Activated naive CD8-positive, alpha-beta T cell treated with anti-CD3 and anti-CD28 coated beads, Interleukin-2, amount 50 U/mL, for 16 hours (primary cell): ENCODE results near the gene SPATA25.
A peak's percentile ranks its signal among the peaks of the same experiment; 100 is the strongest.
"Not testable (repeated sequence)": the region's sequence is repeated elsewhere in the genome, so short reads cannot be mapped to it uniquely, and the experiment has no call there.

ENCODE experiments used
- DNase-seq: peaks from one replicate; pipeline ENCODE4 v3.0.0-alpha.2; 2020; ENCODE audit warnings: low read depth, low spot score

Gene SPATA25, protein sequence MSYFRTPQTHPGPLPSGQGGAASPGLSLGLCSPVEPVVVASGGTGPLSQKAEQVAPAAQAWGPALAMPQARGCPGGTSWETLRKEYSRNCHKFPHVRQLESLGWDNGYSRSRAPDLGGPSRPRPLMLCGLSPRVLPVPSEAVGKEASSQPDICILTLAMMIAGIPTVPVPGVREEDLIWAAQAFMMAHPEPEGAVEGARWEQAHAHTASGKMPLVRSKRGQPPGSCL

DNA sequence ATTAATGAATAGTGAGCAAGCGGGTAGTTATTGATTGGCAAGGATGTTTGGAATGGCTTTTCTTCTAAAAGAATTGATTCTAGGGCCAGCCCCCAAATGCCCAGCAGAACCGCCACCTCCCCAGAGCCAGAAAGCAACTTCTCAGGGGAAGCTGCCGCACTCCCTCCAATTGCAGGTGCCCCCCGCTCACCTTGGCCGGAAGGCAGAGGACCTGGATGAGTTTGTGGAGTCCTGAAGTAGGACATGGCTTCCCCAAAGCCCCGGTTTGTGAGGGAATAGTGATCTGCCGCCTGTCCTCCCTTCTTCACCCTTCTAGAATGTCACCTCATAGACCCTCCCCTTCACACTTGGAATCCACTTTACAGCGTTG lies at the start of gene SPATA25:
Gene SPATA25 (minus strand): TSS at position 277 of the 370 bp plus-strand sequence. CDS start 32 bp downstream, at position 245.
- DNase-seq = no peak

DNA sequence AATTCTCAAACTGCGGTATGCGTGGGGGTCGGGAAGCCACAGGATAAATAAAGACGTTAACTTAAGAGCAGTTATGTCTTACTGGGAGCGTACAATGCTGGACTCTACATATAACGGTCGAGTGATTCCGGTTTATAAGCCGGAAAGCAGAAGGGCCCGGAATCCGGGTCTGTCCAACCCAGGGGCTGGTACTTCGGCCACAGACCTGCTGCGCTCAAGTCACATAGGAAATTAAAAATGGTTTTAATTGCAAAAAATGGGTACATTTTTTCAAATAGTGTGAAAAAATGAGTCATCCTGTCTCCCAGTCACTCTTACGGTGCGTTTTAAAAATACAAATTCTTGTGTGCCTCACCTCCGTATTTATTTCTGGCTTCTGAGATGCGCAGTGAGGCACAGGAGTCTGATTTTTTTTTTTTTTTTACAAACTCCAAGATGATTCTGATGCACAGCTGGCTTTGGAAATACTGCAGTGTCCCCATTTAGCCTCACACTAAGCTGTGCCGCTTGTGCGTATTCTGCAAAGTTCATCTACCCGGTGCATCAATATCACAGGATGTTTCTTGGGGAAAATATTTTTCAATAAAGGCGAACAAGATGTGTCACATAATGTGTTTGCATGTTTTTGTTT lies 48.1 kb upstream of the SPATA25 start:
- no peak for DNase-seq

DNA sequence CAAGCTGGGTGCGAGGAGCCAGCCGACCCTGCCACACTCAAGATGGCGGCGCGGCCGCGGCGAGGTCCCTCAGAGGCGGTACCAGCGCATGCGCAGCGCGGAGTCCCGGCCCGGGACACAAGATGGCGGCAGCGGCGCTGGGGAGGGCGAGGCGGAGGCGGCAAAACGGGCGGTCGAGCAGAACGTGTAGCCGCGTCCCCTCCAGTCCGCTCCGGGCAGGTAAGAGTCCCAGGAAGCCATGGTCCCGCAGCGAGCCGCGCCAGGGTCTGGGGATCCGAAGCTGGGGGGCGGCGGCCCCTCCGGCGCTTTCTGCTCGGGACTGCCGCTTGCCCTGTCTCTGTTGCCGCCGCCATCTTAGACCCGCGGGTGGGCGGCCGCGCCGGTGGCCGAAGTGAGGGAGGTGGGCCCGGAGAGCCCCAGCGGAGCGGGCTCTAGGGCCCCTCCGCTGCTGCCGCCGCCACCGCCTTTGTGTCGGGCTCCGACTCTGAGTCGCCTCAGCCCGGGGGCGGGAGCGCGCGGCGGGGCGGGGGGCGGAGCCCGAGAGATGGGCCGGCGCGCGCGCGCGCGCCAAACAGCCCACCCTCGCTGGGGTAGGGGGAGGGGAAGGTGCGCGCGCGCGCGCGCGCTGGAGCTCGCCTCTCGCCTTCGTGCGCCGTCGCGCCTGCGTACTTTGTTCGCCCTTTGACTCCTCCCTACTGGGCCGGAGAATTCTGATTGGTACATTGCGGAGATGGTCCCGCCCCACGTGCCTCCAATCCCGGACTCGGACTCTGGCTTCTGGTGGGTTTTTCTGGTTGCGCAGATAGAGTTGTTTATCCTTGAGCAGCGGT lies 47.4 kb upstream of the SPATA25 start, which contains the start of gene PCIF1:
Gene PCIF1 (plus strand): TSS at position 98 of the 830 bp plus-strand sequence. CDS start 4,317 bp downstream, outside the sequence.
- DNase-seq = peak; percentile 94

DNA sequence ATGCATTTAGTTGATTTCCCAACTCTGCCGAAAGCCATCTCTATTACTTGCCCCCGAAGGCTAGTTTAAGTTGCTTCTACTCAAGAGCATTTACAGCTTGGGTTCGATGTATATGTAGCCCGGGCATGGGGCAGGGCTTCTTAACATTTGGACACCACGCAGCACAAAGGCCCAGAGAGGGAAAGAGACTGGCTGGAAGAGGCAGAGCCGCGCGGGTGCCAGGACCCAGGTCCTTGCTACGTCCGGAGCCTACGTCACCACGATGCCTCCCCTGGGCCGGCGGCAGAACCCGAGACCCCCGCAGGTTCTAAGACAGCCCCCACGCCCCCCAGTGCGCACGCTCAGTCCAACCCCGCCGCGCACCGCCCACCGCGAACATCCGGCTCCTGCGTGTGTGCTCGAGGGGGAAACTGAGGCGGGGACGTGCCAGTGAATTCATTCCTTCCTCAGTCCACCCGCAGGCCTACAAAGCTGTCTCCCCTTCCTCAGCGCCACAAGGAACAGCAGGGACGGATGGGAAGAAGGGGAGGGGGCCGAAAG lies 46.7 kb upstream of the SPATA25 start:
- DNase-seq = no peak

DNA sequence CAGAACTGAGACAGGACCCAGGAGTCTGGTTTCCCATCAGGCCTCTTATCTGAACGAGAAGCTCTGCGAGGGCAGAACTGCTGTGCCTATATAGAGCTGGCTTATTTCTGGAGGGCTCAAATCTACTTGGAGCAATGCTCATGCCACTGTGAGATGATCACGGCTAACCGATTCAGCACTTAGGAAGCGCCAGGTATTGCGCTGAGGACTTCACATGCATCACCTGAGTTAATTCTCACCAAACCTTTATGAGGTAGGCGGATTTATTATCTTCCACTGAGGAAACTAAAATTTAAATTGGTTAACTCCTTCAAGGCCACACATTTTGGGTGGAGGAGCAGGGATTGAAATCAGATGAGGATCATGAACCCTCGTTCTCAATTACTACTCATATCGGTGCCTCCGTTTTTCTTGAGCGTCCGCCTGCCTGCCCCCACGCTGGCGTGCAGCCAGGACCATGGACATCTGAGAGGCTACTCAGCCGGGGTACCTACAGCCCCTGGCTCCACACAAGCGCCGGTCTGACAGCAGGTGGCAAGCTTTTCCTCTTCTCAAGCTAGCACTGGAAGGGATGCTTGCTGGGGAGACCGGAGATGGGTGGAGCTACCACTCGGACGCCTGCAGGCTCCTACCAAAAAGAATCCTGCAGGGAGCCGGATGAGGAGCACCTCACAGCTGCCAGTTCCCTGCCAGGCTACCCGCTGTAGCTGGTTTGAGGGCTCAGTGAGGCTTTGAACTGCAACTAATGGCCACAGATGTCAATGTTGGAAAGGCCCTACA lies 46.0 kb upstream of the SPATA25 start:
- DNase-seq = no peak

DNA sequence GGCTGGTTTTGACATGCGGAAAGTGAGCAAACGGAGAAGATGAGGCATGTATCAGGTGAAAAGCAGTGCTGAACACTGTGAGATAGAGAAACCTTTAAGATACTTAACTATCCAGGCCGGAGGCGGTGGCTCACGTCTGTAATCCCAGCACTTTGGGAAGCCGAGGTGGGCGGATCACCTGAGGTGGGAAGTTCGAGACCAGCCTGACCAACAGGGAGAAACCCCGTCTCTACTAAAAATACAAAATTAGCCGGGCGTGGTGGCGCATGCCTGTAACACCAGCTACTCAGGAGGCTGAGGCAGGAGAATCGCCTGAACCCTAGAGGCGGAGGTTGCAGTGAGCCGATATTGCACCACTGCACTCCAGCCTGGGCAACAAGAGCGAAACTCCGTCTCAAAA lies 44.3 kb upstream of the SPATA25 start:
- DNase-seq = not testable (repeated sequence)

DNA sequence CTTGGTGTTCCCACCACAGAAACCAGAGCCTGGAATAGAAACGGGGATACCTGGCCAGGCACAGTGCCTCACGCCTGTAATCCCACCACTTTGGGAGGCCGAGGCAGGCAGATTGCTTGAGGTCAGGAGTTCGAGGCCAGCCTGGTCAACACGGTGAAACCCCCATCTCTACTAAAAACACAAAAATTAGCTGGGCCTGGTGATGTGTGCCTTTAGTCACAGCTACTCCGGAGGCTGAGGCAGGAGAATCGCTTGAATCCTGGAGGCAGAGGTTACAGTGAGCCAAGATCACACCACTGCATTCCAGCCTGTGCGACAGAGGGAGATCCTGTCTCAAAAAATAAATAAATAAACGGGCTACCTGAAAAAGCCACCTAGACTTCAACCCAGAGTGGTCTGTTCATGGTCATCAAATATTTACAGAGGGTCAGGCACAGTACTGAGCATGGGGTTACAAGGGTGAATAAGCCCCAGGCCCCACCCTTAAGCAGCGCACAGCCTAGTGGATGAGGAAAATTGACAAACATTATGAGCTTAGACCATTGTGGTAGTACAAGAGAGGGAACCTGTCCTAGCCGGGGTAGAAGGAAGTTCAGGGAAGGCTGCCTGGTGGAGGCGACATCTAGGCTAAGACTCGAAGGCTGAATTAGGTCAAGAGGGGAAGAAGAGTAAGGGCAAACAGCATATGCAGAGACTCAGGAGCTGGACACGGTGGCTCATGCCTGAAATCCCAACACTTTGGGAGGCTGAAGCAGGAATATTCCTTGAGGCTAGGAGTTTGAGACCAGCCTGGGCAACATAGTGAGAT lies 39.9 kb upstream of the SPATA25 start:
- DNase-seq = no peak

DNA sequence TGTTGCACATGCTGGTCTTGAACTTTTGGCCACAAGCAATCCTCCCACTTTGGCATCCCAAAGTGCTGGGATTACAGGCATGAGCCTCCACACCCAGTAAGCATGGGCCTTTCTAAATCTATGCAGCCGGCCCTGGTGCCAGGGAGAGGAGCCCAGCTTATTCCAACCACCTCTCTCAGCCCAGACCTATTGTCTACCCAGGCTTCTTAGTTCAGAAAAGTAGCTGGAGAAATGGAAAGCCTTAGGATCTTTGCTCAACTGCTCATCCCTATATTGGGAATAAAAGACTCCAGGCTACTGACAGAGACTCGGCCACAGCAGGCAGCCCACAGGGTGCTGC lies 39.3 kb upstream of the SPATA25 start:
- no peak for DNase-seq

DNA sequence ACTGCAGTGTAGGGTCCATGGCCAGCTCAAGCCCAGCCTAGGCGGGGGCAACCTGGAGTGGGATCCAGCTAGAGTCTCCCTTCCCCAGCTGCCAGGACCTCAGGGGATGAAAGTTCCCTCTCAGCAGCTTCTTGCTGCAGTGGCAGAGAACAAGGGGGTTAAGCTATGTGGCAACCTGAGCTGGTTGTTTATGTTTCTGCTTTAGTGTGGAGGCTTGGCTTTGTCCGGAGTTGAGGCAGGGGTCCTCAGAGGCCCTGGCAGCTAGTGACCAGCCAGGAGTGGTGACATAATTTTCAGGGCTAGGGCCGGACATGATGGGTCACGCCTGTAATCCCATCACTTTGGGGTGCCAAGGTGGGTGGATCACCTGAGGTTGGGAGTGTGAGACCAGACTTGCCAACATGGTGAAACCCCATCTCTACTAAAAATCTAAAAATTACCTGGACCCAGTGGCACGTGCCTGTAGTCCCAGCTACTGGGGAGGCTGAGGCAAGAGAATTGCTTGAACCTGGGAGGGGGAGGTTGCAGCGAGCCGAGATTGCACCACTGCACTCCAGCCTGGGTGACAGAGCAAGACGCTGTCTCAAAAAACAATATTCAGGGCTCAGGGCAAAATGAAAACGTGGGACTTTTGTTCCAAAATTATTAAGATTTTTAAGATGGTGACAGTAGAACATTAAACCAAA lies 38.5 kb upstream of the SPATA25 start:
- no peak for DNase-seq

DNA sequence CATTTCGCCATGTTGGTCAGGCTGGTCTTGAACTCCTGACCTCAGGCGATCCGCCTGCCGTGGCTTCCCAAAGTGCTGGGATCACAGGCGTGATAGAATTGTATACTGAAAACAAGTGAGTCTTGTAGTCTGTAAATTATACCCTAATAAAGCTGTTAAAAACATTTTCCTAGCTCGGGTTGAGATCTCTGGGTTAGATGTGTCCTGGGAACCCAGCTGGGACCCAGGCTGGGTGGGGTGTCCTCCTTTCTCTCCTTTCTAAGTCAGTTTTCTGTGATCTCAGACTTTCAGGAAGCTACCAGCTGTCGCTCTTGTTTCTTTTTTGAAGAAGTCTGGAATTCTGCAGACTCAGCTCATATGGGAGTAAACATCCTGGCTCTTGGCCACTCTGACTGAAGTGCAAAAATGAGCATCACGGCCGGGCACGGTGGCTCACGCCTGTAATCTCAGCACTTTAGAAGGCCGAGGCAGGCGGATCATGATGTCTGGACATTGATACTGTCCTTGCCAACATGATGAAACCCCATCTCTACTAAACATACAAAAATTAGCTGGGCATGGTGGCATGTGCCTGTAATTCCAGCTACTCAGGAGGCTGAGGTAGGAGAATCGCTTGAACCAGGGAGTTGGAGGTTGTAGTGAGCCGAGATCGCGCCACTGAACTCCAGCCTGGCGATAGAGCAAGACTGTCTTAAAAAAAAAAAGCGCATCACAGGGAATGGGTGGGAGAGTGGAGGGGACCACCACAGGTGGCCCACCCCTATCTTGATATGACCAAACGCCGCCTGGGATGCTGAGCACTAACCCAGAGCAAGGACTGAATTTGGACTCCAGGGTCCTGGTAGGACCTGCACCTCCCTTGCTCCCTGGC lies 37.2 kb upstream of the SPATA25 start:
- DNase-seq = no peak

DNA sequence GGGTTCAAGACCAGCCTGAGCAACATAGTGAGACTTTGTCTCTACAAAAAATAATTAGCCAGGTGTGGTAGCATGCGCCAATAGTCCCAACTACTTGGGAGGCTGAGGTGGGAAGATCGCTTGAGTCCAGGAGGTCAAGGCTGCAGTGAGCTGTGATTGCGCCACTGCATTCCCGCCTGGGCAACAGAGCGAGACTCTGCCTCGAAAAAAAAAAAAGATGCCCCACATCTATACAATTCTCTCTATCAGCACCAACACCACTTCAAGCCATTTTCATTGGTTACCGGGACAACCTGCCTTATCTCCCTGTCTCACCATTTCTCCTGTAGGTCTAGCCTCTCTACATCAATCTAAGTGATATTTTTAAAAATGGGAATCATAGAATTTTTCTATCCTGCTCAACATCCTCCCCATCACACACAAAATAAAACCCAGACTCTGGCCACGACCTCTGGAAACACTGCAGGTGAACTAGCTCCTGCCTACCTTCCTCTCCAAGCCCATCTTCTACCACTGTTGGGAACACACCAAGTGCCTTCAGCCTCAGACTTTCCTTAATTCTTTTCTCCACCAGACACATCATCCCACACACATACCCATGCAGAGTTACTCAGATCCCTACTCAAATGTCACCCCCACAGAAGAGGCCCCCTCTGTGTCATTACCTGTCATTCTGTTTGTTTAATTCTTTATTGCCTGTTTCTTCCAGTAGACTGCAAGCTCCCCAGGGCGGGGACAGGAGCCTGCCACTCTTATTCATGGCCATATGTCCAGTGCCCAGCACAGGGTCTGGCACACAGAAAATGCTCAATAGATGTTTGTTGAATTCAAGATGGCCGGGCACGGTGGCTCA lies 34.1 kb upstream of the SPATA25 start:
- no peak for DNase-seq

DNA sequence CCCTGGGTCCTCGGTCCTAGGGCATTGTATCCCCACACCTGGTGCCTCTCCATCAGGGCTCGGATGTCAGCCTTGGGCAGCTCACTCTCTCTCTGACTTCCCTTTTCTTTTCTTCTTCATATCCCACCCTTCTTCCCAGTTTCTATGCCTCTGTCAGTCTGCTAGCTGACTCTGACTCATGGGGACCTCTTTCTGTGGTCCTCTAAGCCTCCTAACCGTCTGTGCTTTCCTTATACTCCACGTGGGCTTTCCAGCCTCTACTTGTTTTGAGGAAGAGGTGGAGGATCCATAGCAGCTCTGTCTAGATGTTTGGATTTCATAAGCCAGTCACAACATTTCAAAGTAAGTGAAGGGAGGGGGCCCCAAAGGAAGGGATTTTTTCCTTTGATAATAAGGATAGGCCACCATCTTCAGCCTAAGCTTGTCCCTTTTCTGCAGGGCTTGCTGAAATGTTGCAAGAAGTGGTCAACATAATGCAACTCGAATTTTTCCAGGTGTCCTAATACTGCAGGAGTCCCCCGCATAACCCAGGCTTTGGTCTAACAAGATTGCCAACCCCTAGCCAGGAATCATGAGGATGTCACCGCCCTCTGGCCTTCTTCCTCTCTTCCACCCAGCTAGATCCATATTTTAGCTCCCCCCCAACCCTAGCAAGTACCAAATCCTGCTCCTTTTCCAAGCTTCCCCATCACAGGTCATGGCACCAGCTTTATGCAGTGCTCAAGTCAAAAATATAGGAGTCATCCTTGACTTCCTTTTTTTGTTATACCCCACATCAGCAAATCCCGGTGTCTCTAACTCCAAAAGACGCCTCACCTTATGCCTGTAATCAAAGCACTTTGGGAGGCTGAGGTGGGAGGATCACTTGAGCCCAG lies 33.3 kb upstream of the SPATA25 start:
- no peak for DNase-seq

DNA sequence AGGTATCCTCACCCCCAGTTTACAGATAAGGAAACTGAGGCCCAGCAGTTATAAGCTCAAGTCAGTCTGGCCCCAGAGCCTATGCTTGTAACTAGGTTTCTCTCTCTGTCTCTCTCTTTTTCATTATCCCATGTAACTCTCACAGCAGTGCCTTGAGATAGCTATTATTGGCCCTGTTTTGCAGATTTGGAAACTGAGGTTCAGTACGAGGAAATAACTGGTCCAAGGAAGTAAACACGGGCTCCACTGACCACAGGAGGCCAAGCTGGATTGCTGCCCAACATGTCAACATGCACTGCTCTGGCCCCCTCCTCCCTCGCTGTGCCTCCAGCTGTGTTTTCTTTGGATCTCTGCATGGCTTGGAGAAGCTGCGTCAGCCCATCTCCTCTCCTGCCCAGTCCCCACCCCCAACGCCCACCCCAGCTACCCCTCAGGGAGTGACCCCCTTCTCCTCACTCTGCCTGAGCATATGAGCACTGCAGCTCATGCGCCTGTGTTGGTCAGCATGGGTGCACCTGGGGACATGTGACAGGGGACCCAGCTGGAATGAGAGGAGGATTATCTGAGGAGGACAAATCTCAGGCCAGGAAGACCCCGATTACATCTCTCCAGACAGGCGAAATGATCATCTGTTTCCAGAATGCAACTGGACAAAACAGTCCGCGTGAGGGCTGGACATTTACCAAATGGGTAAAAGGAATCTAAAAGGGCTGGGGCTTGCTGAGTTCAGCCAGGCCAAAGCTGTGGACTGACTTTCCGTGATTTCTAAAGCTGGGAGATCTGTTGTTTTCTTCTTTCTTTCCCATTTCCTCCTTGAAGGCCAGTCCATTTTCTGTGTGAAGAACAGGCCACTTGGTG lies 32.3 kb upstream of the SPATA25 start:
- no peak for DNase-seq

DNA sequence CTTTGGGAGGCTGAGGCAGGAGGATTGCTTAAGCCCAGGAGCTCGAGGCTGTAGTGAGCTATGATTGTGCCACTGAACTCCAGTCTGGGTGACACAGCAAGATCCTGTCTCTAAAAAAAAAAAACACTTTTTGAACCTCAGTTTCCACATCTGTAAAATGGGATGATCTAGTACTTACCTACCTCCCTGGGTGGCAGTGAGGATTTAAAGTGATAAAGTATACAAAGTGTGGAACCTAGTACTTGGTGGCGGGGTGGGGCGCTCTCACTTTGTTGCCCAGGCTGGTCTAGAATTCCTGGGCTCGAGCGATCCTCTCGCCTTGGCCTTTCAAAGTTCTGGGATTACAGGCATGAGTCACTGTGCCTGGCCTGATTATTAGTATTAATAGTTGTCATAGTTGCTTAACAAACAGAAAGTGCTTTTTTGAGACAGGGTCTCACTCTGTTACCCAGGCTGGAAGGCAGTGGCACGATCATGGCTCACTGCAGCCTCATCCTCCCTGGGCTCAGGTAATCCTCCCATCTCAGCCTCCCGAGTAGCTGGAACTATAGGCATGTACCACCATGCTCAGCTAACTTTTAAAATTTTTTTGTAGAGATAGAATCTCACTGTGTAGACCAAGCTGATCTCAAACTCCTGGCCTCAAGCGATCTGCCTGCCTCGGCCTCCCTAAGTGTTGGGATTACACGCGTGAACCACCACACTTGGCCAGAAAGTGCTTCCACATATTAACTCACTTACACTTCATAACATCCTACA lies 31.5 kb upstream of the SPATA25 start:
- no peak for DNase-seq

DNA sequence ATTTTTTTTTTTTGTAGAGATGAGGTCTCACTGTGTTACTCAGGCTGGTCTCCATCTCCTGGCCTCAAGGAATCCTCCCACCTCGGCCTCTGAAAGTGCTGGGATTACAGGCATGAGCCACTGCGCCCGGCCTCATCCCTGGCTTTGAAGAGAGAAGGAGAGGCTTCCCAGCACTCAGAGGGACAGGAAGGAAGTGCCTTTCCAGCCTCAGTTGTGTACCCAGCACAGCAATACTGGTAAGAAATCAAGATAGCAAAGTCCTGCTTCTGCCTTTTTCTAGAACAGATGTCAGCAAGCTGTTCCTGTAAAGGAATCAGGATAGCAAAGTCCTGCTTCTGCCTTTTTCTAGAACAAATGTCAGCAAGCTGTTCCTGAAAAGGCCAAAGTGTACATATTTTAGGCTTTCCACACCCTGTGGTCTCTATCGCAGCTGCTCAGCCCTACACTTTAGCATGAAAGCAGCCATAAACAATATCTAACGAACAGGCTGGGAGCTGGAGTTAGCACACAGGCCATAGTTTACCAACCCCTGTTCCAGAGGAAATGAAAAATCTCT lies 30.8 kb upstream of the SPATA25 start:
- no peak for DNase-seq
